Endothelial cell of hepatic sinusoid (primary cell): ENCODE results near the gene HOXB9.

ENCODE experiments used
- in situ Hi-C: cut with HindIII; loops from 2 replicates; pipeline ENCODE4 v1.10.0; 2017; ENCODE audit warnings: low sequenced_read_pairs

The HOXB9 gene

GRCh38 chr17:48639982-48640857 lies 14.1 kb upstream of the HOXB9 start:
- in situ Hi-C loops: loop anchor here (5.0 kb wide), 1 partner anchor 97 kb away; no protein-coding TSS in a partner anchor

- in situ Hi-C loops: no loop called here
Observed at GRCh38 chr17:48639136-48639535, 13.0 kb upstream of the HOXB9 start.

DNA sequence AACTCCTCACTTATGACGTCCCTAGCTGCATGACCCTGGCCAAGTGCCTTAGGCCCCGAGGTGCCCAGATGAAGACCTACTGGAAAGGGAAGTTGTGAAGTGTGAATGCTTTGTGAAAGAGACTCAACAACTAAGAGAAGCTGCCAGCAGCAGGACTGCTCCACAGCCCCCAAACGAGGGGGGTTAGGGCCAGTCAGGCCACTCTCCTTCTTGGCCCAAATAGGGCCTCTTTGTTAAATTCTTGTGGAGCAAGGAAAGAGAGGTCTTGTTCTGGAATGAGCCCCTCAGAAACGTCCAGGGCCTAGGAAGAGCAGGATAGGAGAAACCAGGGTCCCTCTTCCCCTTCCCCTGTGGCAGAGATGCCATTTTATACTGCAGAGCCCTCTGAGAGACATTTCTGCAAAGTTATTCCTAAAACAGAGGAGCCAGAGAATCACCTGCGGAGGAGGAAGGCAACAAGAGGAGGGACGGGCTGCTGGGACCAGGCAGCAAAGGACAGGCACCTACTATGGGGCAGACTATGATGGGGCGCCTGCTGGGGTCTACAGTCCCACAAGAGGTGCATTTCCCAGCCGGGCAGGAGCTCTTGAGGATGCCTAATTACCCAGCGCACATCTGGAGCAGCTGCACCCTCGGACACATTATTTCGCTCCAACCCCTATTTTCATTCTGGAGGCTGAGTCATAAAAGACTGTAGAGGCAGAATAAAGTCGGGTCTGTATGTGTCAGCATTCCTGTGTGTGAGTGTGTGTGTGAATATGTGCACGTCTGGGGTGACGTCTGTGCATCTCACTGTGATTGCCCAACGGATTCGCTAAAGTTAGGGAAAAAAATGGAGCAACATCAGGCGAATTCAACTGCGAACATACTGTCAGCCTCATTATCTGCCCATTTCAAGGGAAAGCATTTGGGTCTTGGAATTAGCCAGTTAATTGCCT lies 11.4 kb upstream of the HOXB9 start:
- in situ Hi-C loops: no loop called here

- in situ Hi-C loops: no loop called here
Observed at GRCh38 chr17:48636177-48637018, 10.2 kb upstream of the HOXB9 start.

- in situ Hi-C loops: no loop called here
Observed at GRCh38 chr17:48634493-48635208, 8.5 kb upstream of the HOXB9 start.

DNA sequence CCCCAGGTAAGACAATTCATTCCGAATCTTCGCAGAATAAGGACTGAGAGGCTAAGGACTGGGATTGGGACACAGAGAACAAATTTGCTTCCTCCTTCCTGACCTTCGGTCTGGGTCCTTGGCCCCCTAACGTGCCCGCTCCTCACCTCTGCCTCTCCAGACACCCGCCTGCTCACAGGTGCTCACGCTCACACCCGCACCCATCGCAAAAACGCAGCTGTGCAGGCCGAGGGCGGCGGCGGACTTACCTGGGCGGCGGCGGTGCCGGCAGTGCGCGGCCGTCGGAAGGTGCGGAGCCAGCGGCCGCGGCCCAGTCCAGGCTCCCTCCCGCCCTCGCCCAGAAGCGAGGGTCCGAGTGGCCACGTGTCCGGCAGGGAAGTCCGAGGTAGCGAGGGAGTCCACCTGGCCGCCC lies 7.1 kb upstream of the HOXB9 start:
- in situ Hi-C loops: no loop called here

DNA sequence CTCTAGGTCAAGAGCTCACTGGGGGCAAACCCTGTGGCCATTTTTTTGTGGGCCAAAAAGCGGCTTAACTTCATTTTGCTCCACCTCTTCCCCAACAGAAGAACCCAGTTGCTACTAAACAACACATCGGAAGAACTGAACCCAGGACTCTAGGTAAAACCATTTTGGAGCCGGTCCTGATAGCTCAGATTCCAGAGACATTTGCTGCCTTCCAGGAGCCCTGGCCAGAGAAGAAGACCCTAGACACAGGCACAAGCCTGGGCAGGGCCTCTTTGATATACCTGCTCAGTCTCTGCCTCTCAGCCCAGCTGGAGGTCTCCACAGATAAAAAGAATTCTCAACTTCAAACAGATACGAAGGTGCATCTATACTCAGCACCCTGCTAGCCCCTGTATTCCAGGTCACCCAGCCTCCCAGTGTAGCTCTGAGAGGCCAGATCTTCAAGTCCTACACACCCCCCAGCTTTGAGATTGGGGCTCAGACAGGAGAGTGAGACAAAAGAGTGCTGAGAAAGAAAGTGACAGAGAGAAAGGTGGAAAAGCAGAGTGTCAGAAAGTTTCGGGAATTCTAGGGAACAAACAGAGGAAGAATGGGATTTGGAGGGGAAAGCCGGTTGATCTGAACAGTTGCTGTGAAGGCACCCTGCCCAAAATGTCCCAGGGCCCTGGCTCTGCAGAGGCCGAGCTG lies 6.6 kb upstream of the HOXB9 start:
- in situ Hi-C loops: no loop called here

GRCh38 chr17:48631693-48632578 lies 5.8 kb upstream of the HOXB9 start:
- in situ Hi-C loops: no loop called here

GRCh38 chr17:48630925-48631692 lies 5.0 kb upstream of the HOXB9 start:
- in situ Hi-C loops: no loop called here

DNA sequence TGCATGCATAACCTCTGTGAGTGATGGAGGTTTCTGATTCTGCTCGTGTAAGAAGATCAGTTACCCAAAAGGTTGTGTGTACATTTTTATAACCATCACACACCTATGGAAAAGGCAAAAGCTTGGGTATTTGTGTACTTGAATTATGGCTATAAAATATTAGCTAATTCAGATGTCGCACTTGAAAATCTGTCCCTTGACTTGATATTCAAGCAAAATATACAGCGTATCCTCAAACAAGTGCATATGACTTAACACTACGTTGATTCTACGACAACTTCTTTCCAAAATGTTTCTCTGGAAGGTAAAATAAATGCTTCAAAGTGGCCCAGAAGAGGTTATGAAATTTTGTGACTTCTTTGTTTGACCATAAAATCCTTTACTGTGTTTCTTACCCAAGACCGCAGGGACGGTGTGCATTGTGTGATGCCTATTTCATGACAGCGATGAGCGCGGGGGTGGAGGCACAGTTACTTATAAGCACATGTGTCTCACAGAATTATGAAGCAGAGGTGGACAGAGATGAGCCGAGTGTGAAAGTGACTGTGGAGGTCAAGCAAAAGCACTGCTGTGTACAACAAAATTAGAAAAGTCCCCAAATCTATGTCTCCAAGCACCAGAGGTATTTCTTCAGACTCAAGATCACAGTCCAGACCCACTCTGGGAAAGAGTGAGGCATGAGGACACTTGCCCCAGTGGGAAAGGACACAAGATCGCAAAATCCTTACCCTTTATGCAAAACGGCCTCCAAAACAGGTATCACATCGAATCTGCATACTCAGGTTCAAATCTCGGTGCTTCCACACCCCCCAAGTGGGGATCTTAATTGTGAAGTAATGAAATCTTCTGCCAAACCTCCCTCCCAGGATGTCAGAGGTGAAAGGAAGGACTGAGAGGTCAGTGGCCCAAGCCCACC lies 4.1 kb upstream of the HOXB9 start:
- in situ Hi-C loops: no loop called here

DNA sequence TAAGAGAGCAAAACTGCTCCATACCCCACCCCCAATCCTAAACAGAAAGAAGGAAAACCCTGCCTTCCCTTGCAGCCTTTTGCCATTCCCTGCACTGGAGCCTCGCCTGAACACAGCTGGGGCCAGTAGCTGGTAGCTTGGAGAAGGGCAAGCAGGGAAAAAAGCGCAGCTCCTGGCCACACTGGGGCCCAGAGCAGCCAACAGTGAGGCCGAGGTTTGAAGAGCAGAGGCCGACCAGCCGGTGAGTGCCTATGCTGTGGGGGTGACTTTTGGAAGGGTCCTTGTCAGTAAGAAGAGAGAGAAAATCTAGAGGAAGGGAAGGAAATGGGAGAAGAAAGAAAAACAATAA lies 3.2 kb upstream of the HOXB9 start:
- in situ Hi-C loops: no loop called here

- in situ Hi-C loops: no loop called here
Observed at GRCh38 chr17:48628649-48629410, 2.7 kb upstream of the HOXB9 start.

DNA sequence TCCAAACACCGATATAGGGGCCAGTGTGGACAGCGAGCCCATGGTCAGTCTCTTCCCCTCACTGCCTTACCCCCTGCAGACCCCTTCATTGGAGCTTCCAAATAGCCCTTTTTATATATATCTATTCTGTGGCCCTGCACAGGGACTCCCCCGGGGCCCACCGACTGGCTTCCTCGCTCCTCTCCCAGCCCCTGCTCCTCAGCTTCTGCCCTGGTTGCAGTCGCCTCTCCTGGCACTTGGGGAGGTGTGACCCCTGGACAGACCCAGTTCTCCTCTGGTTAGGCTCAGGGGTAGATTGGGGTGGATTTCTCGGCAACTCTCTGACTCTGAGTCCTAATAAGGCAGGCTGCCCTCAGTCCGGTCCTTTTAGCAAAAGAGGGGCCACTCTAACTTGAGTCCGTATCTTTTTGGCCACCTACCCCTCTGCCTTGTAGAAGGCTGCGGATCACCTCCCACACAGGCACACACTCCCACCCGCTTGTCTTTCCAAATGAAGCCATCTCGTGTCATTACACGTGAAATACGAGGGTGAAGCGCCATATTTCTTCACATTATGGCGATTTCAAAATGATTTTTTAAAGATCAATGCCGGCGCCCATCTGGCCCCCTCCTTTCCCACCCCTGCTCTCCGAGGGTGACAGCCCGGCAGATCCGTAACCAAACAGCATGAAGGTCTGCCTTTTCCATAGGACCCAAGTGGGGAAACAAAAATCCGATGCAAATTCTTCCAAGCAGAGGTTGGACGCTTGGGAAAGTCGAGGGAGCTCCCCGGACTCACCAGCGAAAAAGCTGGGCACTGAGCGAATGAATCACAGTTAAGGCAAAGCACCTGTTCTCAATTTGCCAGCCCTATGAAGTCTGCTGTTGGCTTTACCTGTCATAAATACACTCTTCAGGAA lies 1.7 kb upstream of the HOXB9 start:
- in situ Hi-C loops: no loop called here

DNA sequence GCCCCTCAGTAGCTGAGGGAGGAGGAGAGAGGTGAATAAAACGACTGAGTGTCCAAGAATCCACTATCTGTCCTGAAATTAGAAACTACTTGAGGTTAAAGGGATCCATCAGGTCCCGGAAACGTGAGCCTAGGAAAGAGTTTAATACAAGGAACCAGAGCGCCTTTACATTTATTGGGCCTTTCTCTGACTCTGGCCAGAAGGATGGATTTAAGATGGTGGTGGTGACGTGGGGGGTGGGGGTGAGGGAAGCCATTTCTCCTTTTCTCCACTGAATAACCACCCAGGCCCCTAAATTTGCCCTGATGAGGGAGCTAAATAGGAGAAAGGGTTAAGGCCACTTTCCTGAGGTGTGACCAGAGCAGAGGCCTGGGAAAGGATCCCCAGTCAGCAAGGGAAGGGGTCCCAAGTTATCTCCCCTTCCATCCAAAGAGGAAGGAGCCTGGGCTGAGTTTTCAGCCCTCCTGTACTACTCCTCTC lies 1.0 kb upstream of the HOXB9 start:
- in situ Hi-C loops: no loop called here
